GM12865 (cell line): ENCODE results near the gene CCDC54.
"Not testable (repeated sequence)": the region's sequence is repeated elsewhere in the genome, so short reads cannot be mapped to it uniquely, and the experiment has no call there.

Source experiments
- DNase-seq: peaks from one replicate; pipeline ENCODE4 v3.0.0; 2010; ENCODE audit warnings: low read depth
- H3K4me3 ChIP-seq: 2 replicates; pipeline ENCODE4 v1.5.1; 2011; ENCODE audit warnings: mild to moderate bottlenecking, low read depth, low read length, control low read depth
- CTCF ChIP-seq: IDR thresholded peaks from 2 replicates; pipeline ENCODE4 v1.5.1; 2011; ENCODE audit warnings: low read length, control low read depth, low read depth, inconsistent platforms; ENCODE audit not compliant: insufficient read depth; ENCODE audit errors: missing control alignments

Gene CCDC54

GRCh38 chr3:107377151-107377550 is at the start of gene CCDC54:
TSS of gene CCDC54 (plus strand) at chr3:107377439. CDS start at chr3:107377588, 149 bp downstream.
- DNase-seq = no peak
- no peak within 1 kb of the TSS for H3K4me3 ChIP-seq
- no peak for TF ChIP-seq CTCF

GRCh38 chr3:107328069-107328468 is 49.2 kb upstream of the CCDC54 start:
- no peak for TF ChIP-seq CTCF
- no peak for DNase-seq
- no peak overlapping the region for H3K4me3 ChIP-seq

- TF ChIP-seq CTCF = no peak
- no peak overlapping the region for H3K4me3 ChIP-seq
- DNase-seq = no peak
These were observed 48.2 kb upstream of the CCDC54 start for GRCh38 chr3:107329088-107329487.

- H3K4me3 ChIP-seq, DNase-seq: not testable (repeated sequence)
These were observed 37.5 kb upstream of the CCDC54 start for GRCh38 chr3:107339690-107340089.

GRCh38 chr3:107344722-107345121 is 32.5 kb upstream of the CCDC54 start:
- no peak for TF ChIP-seq CTCF
- H3K4me3 ChIP-seq = no peak overlapping the region
- DNase-seq = no peak

- no peak for DNase-seq
- H3K4me3 ChIP-seq = no peak overlapping the region
- no peak for TF ChIP-seq CTCF
These were observed 31.3 kb upstream of the CCDC54 start for GRCh38 chr3:107345822-107346405.

- H3K4me3 ChIP-seq = no peak overlapping the region
- DNase-seq = no peak
- TF ChIP-seq CTCF = no peak
These were observed 30.7 kb upstream of the CCDC54 start for GRCh38 chr3:107346564-107346963.
